Eye (tissue), 1 donor: Measurements from ENCODE around the gene PRAMEF17.
"Not testable (repeated sequence)": the region's sequence is repeated elsewhere in the genome, so short reads cannot be mapped to it uniquely, and the experiment has no call there.

Experiments
- DNase-seq: peaks from one replicate; pipeline ENCODE4 v3.0.0-alpha.2; 2015

The PRAMEF17 gene, protein sequence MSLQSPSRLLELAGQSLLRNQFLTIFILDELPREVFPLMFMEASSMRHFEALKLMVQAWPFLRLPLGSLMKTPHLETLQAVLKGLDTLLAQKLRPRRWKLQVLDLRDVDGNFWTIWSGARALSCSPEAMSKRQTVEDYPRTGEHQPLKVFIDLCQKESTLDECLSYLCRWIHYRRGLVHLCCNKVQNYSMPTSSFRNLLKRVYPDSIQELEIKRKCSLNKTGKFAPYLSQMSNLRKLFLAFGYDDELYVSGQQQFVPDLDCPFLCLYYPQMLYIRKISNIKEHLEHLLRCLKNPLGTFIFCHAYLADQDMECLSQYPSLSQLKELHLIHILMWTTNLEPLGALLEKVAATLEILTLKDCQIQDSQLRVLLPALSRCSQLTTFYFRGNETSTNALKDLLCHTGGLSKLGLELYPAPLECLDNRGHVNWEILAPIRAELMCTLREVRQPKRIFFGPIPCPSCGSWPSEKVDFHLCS

DNA sequence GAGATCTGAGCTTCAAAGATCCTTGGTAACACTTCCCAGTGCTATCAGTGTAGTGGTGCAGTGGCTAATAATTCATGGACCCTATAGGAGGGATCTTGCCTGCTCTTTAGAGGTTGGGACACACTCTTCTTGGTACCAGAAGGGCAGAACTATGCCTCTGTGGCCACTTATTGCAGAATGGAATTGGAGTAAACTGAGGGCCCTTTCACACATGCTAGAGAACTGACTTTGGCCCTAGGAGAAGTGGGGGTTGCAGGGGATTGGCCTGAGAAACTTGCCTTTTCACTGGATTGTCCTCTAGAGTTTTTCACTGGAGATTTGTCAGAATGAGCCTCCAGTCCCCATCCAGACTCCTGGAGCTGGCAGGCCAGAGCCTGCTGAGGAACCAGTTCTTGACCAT is at the start of gene PRAMEF17:
Gene PRAMEF17, plus strand, starts transcription at position 301 of the 400 bp plus-strand sequence. Its CDS starts 26 bp downstream, at position 327.
- DNase-seq = not testable (repeated sequence)

GRCh38 chr1:13342496-13342895 is 46.9 kb upstream of the PRAMEF17 start:
- not testable (repeated sequence) for DNase-seq

DNA sequence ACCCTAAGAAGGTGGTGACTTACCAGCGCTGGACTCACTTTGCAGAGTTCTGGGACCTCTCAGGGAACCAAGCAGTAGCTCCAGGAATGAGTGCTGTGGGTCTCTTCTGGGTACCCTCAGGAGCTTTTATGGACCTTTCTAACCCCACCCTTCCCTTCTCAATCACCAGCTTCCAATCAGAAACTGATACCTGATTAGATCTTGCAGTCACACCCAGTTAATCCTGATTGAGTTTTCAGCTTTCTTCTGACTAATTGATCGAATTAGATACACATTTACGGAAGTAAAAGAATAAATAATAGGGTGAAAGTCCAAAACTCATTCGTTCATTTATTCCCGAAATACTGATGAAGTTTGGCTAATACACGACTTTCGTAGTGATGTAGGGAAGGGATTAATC is 42.4 kb upstream of the PRAMEF17 start, which contains the start of gene PRAMEF14:
Gene PRAMEF14, minus strand, starts transcription at position 101 of the 400 bp plus-strand sequence. CDS start 1,820 bp downstream, outside the sequence.
- DNase-seq = not testable (repeated sequence)

DNA sequence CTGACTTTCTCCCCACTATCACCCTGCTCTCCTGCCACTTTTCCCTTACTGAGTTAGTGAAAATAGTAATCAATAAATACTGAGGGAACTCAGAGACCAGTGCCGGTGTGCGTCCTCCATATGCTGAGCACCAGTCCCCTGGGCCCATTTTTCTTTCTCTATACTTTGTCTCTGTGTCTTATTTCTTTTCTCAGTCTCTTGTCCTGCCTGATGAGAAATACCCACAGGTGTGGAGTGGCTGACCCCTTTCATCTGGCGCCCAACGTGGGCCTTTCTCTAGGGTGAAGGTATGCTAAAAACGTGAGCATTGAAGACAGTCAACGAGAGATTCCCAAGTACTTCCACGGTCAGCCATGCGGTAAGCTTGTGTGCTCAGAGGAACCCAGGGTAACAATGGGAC is 36.0 kb upstream of the PRAMEF17 start:
- DNase-seq = not testable (repeated sequence)

- not testable (repeated sequence) for DNase-seq
Measured at GRCh38 chr1:13354475-13354874, 35.0 kb upstream of the PRAMEF17 start.

- peak; percentile 79 for DNase-seq
Measured at GRCh38 chr1:13356774-13357173, 32.7 kb upstream of the PRAMEF17 start.

DNA sequence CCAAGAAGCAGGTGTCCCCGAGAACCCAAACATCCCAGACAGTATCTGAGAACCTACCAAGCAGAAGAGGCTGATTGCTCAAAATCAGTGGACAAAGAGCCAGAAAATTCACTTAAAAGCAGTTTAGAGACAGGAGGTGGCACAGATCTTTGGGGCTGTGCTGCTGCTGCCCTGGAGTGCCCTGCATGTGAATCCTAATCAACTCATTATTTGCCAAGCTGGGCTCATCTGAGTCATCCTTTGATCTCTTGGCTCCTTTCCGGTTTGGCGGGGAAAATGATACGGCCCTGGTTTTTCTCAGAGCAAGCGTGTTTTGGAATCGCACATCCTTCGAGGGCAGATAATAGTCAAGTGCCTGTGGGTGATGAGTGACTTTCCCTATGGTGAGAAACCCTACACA is 27.1 kb upstream of the PRAMEF17 start:
- not testable (repeated sequence) for DNase-seq

- DNase-seq = not testable (repeated sequence)
Measured at GRCh38 chr1:13364928-13365327, 24.5 kb upstream of the PRAMEF17 start.

DNA sequence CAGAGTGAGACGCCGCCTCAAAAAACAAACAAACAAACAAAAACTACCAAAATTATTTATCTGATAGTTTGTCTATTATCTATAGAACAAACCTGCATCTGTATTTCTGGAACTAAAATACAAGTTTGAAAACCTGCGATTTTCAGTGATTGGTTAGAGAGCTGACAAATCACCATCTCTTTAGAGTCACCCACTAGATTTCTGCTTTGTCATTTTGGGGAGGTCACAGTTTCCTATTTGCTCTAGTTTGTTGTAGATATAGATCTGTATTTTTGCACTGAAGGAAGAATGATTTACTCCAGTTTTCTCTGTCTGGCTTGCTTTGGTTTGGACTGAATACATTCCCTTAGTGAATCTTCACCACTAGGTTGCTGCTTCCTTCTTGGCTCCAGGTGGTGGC is 22.9 kb upstream of the PRAMEF17 start:
- not testable (repeated sequence) for DNase-seq

DNA sequence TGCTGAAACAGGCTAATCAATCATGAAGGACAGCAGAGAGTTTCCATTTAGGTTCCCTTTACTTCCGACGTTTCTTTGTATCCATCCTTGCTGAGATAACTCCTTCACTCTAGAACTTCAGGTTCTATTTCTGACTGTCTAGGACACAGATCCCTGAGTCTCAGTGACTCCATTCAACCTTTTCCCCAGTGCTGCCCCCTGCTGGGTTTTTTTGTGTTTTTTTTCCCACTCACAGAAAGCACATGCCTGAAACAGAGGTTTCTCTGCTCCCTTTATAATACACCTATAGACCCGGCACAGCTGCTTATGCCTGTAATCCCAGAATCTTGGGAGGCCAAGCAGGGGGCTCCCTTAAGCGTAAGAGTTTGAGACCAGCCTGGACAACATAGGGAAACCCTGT is 20.9 kb upstream of the PRAMEF17 start:
- peak; percentile 14 for DNase-seq

DNA sequence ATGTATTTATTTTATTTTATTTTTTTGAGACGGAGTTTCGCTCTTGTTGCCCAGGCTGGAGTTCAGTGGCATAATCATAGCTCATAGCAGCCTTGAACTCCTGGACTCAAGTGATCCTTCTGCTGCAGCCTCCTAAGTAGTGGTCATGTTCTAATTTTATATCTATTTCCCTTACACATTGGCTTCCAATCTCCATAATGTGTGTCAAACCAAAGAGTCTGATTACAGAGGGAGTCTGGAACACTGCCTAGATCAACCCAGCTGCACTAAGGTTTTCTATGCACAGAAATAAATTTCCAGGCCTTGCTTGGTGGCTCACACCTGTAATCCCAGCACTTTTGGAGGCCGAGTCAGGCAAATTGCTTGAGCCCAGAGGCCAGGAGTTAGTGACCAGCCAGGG is 10.4 kb upstream of the PRAMEF17 start:
- DNase-seq = not testable (repeated sequence)

DNA sequence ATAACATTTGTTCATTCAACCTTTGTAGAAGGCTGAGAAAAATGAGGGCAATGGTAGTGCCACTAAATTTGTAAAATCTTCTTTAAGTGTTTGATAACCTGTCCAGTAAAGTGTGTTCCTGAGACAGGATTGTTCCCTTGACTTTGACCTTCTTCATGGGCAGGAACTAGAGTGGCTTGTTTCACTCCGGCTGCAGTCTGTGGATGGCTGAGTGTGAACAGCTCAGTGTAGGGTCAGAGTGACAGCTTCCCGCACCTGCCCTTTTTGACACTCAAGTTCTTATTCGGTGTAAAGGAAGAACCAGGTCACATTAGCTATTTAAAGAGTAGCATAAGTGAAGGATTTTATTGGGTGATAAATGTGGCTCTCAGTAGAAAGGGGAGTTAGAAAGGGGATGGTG is 9.1 kb upstream of the PRAMEF17 start:
- DNase-seq = not testable (repeated sequence)

GRCh38 chr1:13393004-13393403 is 3.6 kb downstream of the PRAMEF17 start:
- not testable (repeated sequence) for DNase-seq

GRCh38 chr1:13394761-13395160 is 5.3 kb downstream of the PRAMEF17 start:
- not testable (repeated sequence) for DNase-seq

DNA sequence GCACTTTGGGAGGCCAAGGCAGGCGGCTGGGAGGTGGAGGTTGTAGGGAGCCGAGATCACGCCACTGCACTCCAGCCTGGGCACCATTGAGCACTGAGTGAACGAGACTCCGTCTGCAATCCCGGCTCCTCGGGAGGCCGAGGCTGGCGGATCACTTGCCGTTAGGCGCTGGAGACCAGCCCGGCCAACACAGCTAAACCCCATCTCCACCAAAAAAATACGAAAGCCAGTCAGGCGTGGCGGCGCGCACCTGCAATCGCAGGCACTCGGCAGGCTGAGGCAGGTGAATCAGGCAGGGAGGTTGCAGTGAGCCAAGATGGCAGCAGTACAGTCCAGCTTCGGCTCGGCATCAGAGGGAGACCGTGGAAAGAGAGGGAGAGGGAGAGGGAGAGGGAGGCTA is 5.9 kb downstream of the PRAMEF17 start:
- not testable (repeated sequence) for DNase-seq

GRCh38 chr1:13407811-13408210 is 18.4 kb downstream of the PRAMEF17 start:
- DNase-seq = no peak

- not testable (repeated sequence) for DNase-seq
Measured at GRCh38 chr1:13410150-13410549, 20.7 kb downstream of the PRAMEF17 start, which contains the start of gene PRAMEF20. Gene PRAMEF20 (plus strand): TSS chr1:13410450. CDS start chr1:13416355, 5,905 bp downstream.

- no peak for DNase-seq
Measured at GRCh38 chr1:13430495-13430894, 41.1 kb downstream of the PRAMEF17 start.

DNA sequence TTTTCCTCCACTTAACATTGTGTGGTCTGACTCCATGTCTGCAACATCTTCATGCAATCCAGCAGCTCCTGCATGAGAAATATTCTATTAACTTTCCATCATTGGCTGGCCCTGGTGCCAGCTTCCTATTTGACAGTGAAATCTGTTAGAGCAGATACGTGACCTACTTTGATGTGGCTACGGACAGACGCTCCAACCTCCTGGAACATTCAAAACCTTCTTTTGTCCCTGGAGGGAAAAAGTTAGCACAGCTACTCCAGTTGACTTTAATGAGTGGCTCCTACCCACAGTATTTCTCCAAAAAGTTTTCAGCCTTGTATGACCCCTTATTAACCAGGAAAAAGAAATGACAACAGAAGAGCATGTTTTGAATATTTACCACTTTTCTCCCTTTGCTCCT is 42.8 kb downstream of the PRAMEF17 start:
- no peak for DNase-seq

- not testable (repeated sequence) for DNase-seq
Measured at GRCh38 chr1:13433694-13434358, 44.4 kb downstream of the PRAMEF17 start.

DNA sequence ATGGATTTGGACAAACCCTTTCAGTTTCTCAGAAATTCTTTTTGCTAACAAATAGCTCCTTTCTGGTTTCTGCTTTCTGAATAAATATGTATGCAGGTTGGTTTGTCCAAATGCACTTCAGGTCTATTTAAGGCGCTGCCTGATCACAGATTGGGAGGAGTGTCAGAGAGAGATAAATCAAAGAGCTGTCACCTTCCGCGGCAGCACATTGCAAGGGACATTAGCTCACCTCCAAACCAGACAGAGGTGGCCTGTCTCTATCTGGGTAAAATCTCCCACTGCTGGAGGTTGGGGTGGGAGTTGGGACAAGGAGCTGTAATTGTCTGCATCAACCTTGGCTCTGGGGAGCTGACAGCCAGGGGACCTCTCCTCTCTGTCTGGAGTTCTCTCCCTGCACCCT is 46.0 kb downstream of the PRAMEF17 start:
- no peak for DNase-seq

- not testable (repeated sequence) for DNase-seq
Measured at GRCh38 chr1:13439104-13439783, 49.8 kb downstream of the PRAMEF17 start.
